T-cell (primary cell): ENCODE data around the gene IL13. TPM values are rescaled to one million over a fixed set of nuclear protein-coding genes. Genes with fewer than 3 reads are reported as not detected.

Experiments used
- ATAC-seq, 4 experiments: fragments of 200-7000 bp in 3 of 4; fragments of 150-1000 bp in 1 of 4; cut with Tn5 transposase; replicated peaks in 1 of 4; 1 replicate in 3 of 4; 2 replicates in 1 of 4; pipeline ENCODE4 v1.10.0; 2021; ENCODE audit warnings: moderate library complexity in 3 of 4, mild to moderate bottlenecking in 2 of 4, moderate number of reproducible peaks in 1 of 4
- CTCF ChIA-PET, 2 donors: fragments of 300-600 bp; sonication (Branson Sonifier 250); formaldehyde crosslinking; loops; one replicate each; lab custom pipeline; 2022; ENCODE audit warnings: antibody characterized with exemption in 2 of 2; lab: Charles Lee
- POLR2A ChIA-PET, 2 donors: fragments of 300-600 bp; sonication (Branson Sonifier 250); formaldehyde crosslinking; loops; one replicate each; lab custom pipeline; 2022; ENCODE audit warnings: antibody characterized with exemption in 2 of 2; lab: Charles Lee
- DNase-seq, 35 experiments: peaks; one replicate each; pipeline versions ENCODE4 v3.0.0 to v3.0.0-alpha.2; 2013 to 2023
- H3K27ac ChIP-seq: one replicate; pipeline ENCODE4 v1.5.1; 2013; ENCODE audit warnings: low read length
- H3K27me3 ChIP-seq, 2 experiments: replicated peaks in 1 of 2; 1 replicate in 1 of 2; 2 replicates in 1 of 2; pipeline versions ENCODE4 v1.6.1 to v1.7.0; 2013; ENCODE audit warnings: low read length in 1 of 2, mixed read lengths in 1 of 2; ENCODE audit not compliant: control insufficient read depth in 2 of 2, insufficient read depth in 2 of 2; ENCODE audit errors: extremely low read depth in 1 of 2
- H3K36me3 ChIP-seq, 2 donors: 1 replicate in 1 of 2; 2 replicates in 1 of 2; pipeline versions ENCODE4 v1.6.1 to v1.7.0; 2013; ENCODE audit warnings: low read length in 1 of 2; ENCODE audit not compliant: control insufficient read depth in 2 of 2, insufficient read depth in 1 of 2; ENCODE audit errors: extremely low read depth in 1 of 2
- H3K4me1 ChIP-seq, 2 experiments: 1 replicate in 1 of 2; 2 replicates in 1 of 2; pipeline versions ENCODE4 v1.6.1 to v1.7.0; 2013; ENCODE audit warnings: low read length in 2 of 2, mixed read lengths in 1 of 2; ENCODE audit not compliant: insufficient read depth in 2 of 2, control insufficient read depth in 1 of 2; ENCODE audit errors: extremely low read depth in 1 of 2
- H3K4me3 ChIP-seq, 2 donors: 1 replicate in 1 of 2; 2 replicates in 1 of 2; pipeline versions ENCODE4 v1.5.1 to v1.7.0; 2013; ENCODE audit warnings: mild to moderate bottlenecking in 2 of 2, low read length in 1 of 2, moderate library complexity in 1 of 2; ENCODE audit not compliant: control insufficient read depth in 1 of 2; ENCODE audit errors: extremely low read depth in 1 of 2
- H3K9me3 ChIP-seq: 2 replicates; pipeline ENCODE4 v1.7.0; 2013
- H3K27ac Mint-ChIP-seq, 2 donors: one replicate each; pipeline ENCODE4 v1.8.0; 2020 to 2021; ENCODE audit warnings: mild to moderate bottlenecking in 2 of 2, mixed read lengths in 2 of 2
- H3K27me3 Mint-ChIP-seq, 2 donors: one replicate each; pipeline ENCODE4 v1.8.0; 2021 to 2022; ENCODE audit warnings: mixed read lengths in 2 of 2
- H3K36me3 Mint-ChIP-seq: one replicate; pipeline ENCODE4 v1.8.0; 2021; ENCODE audit warnings: mixed read lengths
- H3K4me1 Mint-ChIP-seq, 3 donors: one replicate each; pipeline ENCODE4 v1.8.0; 2020 to 2022; ENCODE audit warnings: mixed read lengths in 3 of 3, mild to moderate bottlenecking in 1 of 3
- H3K4me3 Mint-ChIP-seq, 3 donors: one replicate each; pipeline ENCODE4 v1.8.0; 2020 to 2022; ENCODE audit warnings: mild to moderate bottlenecking in 3 of 3, mixed read lengths in 3 of 3, moderate library complexity in 3 of 3
- H3K9me3 Mint-ChIP-seq, 3 donors: one replicate each; pipeline ENCODE4 v1.8.0; 2020 to 2022; ENCODE audit warnings: mixed read lengths in 3 of 3
- WGBS: methylation state at CpG from one replicate; pipeline ENCODE4 v1.1.5; 2013; ENCODE audit warnings: missing lambda C conversion rate; ENCODE audit not compliant: insufficient coverage; 5-methylcytosine and 5-hydroxymethylcytosine counted together
- total RNA-seq, 35 experiments: library from RNA in 6 of 35; stranded (reverse) in 6 of 35; fragments of 120-200 nt in 1 of 35; gene quantifications; one replicate each; pipeline versions ENCODE4 v1.2.1 to v1.2.4 and lab custom pipeline; 2013 to 2026

IL13 gene
- total RNA-seq, 5 donors from 2014 or later (not counting 1 experiment from before 2014, with no cell fraction given): 0.30 to 1.9 (median 0.44) TPM

GRCh38 chr5:132640613-132641012, 17.4 kb upstream of the IL13 start:
- no peak overlapping the region for H3K4me3 Mint-ChIP-seq
- peaks cover 48% of the 10 kb centered on the region for H3K36me3 Mint-ChIP-seq
- no peaks in the 10 kb centered on the region for H3K27me3 ChIP-seq
- no peaks in the 10 kb centered on the region for H3K9me3 Mint-ChIP-seq
- ATAC-seq: no peak
- H3K27me3 Mint-ChIP-seq: no peaks in the 10 kb centered on the region
- H3K4me1 Mint-ChIP-seq: peaks cover under 1 to 3% (median under 1%) of the 10 kb centered on the region in 3 donors
- no peak overlapping the region for H3K27ac Mint-ChIP-seq
- 69% methylated on average over 4 of the region's 4 CpGs for WGBS
- ChIA-PET CTCF (no interaction called here), POLR2A (no interaction called here)
- H3K4me3 ChIP-seq: no peak overlapping the region
- H3K27ac ChIP-seq: no peak overlapping the region
- DNase-seq: no peak
- no peaks in the 10 kb centered on the region for H3K9me3 ChIP-seq
- peaks cover 7 to 57% of the 10 kb centered on the region in 2 donors for H3K36me3 ChIP-seq
- no peaks in the 10 kb centered on the region for H3K4me1 ChIP-seq

GRCh38 chr5:132641241-132641723, 16.7 kb upstream of the IL13 start:
- Histone ChIP-seq H3K4me3 (no peak overlapping the region), H3K27me3 (no peaks in the 10 kb centered on the region), H3K9me3 (no peaks in the 10 kb centered on the region), H3K36me3 (peaks cover 7 to 54% of the 10 kb centered on the region in 2 donors), H3K27ac (no peak overlapping the region), H3K4me1 (no peaks in the 10 kb centered on the region)
- DNase-seq (no peak), ATAC-seq (no peak)
- Mint-ChIP-seq H3K27me3 (no peaks in the 10 kb centered on the region), H3K36me3 (peaks cover 48% of the 10 kb centered on the region), H3K9me3 (no peaks in the 10 kb centered on the region), H3K4me1 (peaks cover 0 to 2% (median 0%) of the 10 kb centered on the region in 3 donors), H3K4me3 (no peak overlapping the region), H3K27ac (no peak overlapping the region)
- no CpG with 5 or more reads among the region's 3 CpGs for WGBS
- ChIA-PET CTCF (no interaction called here), POLR2A (no interaction called here)

DNA sequence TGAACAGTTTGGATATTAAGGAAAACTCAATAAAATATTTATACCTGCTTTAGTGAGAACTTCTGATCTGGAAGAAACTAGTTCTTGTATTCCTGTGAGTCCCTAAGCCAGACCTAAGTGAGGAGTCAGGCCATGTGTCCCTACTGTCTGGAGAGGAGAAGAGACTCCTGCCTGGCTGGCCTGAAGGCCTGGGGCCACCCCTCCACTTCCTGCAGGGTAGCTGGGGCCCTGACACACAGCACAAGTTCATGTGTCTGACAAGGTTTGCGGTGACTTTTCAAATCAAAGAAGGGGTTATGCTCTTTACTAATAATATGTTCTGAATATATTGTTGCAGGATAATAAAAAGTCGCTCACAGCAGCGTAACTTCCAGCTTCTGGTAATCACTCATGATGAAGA, 16.1 kb upstream of the IL13 start:
- DNase-seq (no peak), ATAC-seq (no peak)
- CTCF ChIA-PET: no interaction called here
- peaks cover 7 to 52% of the 10 kb centered on the region in 2 donors for H3K36me3 ChIP-seq
- no peaks in the 10 kb centered on the region for H3K9me3 Mint-ChIP-seq
- no peak overlapping the region for H3K4me3 ChIP-seq
- H3K4me1 Mint-ChIP-seq: peaks cover 0 to 2% (median 0%) of the 10 kb centered on the region in 3 donors
- no peak overlapping the region for H3K4me3 Mint-ChIP-seq
- no peak overlapping the region for H3K27ac Mint-ChIP-seq
- no peaks in the 10 kb centered on the region for H3K27me3 Mint-ChIP-seq
- H3K27ac ChIP-seq: no peak overlapping the region
- H3K4me1 ChIP-seq: no peaks in the 10 kb centered on the region
- no CpG with 5 or more reads among the region's 3 CpGs for WGBS
- POLR2A ChIA-PET: no interaction called here
- no peaks in the 10 kb centered on the region for H3K9me3 ChIP-seq
- peaks cover 48% of the 10 kb centered on the region for H3K36me3 Mint-ChIP-seq
- no peaks in the 10 kb centered on the region for H3K27me3 ChIP-seq

- ATAC-seq: no peak
- no peak overlapping the region for H3K27ac Mint-ChIP-seq
- peaks cover 12 to 15% (median 13%) of the 10 kb centered on the region in 3 donors for H3K9me3 Mint-ChIP-seq
- H3K4me3 Mint-ChIP-seq: no peak overlapping the region
- H3K9me3 ChIP-seq: no peaks in the 10 kb centered on the region
- peaks cover 7 to 31% of the 10 kb centered on the region in 2 donors for H3K36me3 ChIP-seq
- H3K4me1 Mint-ChIP-seq: no peaks in the 10 kb centered on the region
- no peak for DNase-seq
- no peaks in the 10 kb centered on the region for H3K27me3 ChIP-seq
- ChIA-PET POLR2A (no interaction called here), CTCF (no interaction called here)
- H3K27ac ChIP-seq: no peak overlapping the region
- no peaks in the 10 kb centered on the region for H3K27me3 Mint-ChIP-seq
- H3K4me1 ChIP-seq: no peaks in the 10 kb centered on the region
- H3K36me3 Mint-ChIP-seq: peaks cover 43% of the 10 kb centered on the region
- H3K4me3 ChIP-seq: no peak overlapping the region
Measured at GRCh38 chr5:132644177-132644576, 13.8 kb upstream of the IL13 start.

- peaks cover 32% of the 10 kb centered on the region for H3K36me3 Mint-ChIP-seq
- H3K27ac Mint-ChIP-seq: no peak overlapping the region
- Histone ChIP-seq H3K4me3 (no peak overlapping the region), H3K4me1 (no peaks in the 10 kb centered on the region), H3K27me3 (no peaks in the 10 kb centered on the region), H3K9me3 (no peaks in the 10 kb centered on the region), H3K36me3 (peaks cover 0 to 11% of the 10 kb centered on the region in 2 donors), H3K27ac (no peak overlapping the region)
- no peaks in the 10 kb centered on the region for H3K4me1 Mint-ChIP-seq
- H3K4me3 Mint-ChIP-seq: no peak overlapping the region
- DNase-seq: no peak
- ChIA-PET POLR2A (no interaction called here), CTCF (no interaction called here)
- 98% methylated on average over 6 of the region's 11 CpGs for WGBS
- peaks cover 13 to 16% (median 14%) of the 10 kb centered on the region in 3 donors for H3K9me3 Mint-ChIP-seq
- no peaks in the 10 kb centered on the region for H3K27me3 Mint-ChIP-seq
- ATAC-seq: no peak
Measured at GRCh38 chr5:132646583-132647266, 11.2 kb upstream of the IL13 start.

- H3K4me3 Mint-ChIP-seq: no peak overlapping the region
- H3K4me3 ChIP-seq: no peak overlapping the region
- no peak overlapping the region for H3K27ac ChIP-seq
- DNase-seq (no peak), ATAC-seq (no peak)
- ChIA-PET CTCF (no interaction called here), POLR2A (no interaction called here)
- H3K4me1 Mint-ChIP-seq: no peaks in the 10 kb centered on the region
- peaks cover 0 to 9% of the 10 kb centered on the region in 2 donors for H3K36me3 ChIP-seq
- H3K27me3 Mint-ChIP-seq: no peaks in the 10 kb centered on the region
- 100% methylated on average over 1 of the region's 2 CpGs for WGBS
- no peaks in the 10 kb centered on the region for H3K27me3 ChIP-seq
- no peak overlapping the region for H3K27ac Mint-ChIP-seq
- H3K4me1 ChIP-seq: no peaks in the 10 kb centered on the region
- H3K9me3 ChIP-seq: no peaks in the 10 kb centered on the region
- peaks cover 25% of the 10 kb centered on the region for H3K36me3 Mint-ChIP-seq
- peaks cover 13 to 19% (median 14%) of the 10 kb centered on the region in 3 donors for H3K9me3 Mint-ChIP-seq
Measured at GRCh38 chr5:132647473-132647872, 10.5 kb upstream of the IL13 start.
